Esophagus (tissue), 2 donors: ENCODE measurements around the gene PDGFC. TPM values are rescaled to one million over a fixed set of nuclear protein-coding genes. Genes with fewer than 3 reads are reported as not detected.

ENCODE experiments used
- H3K27ac ChIP-seq, 2 donors: one replicate each; pipeline ENCODE4 v1.5.1; 2013; ENCODE audit warnings: low read depth in 2 of 2, mild to moderate bottlenecking in 2 of 2, inconsistent platforms in 1 of 2, low read length in 1 of 2, moderate library complexity in 1 of 2
- H3K27me3 ChIP-seq, 2 donors: one replicate each; pipeline ENCODE4 v1.6.1; 2013; ENCODE audit warnings: low read length in 2 of 2, control low read depth in 1 of 2, mild to moderate bottlenecking in 1 of 2; ENCODE audit not compliant: insufficient read depth in 2 of 2, control insufficient read depth in 1 of 2
- H3K36me3 ChIP-seq, 2 donors: one replicate each; pipeline ENCODE4 v1.6.1; 2013; ENCODE audit warnings: low read length in 1 of 2; ENCODE audit not compliant: control insufficient read depth in 2 of 2, insufficient read depth in 2 of 2
- H3K4me1 ChIP-seq, 2 donors: one replicate each; pipeline ENCODE4 v1.6.1; 2013; ENCODE audit warnings: low read length in 1 of 2; ENCODE audit not compliant: control insufficient read depth in 2 of 2, insufficient read depth in 2 of 2
- H3K4me3 ChIP-seq, 2 donors: one replicate each; pipeline ENCODE4 v1.5.1; 2013; ENCODE audit warnings: low read length in 2 of 2, mild to moderate bottlenecking in 2 of 2, low read depth in 1 of 2, moderate library complexity in 1 of 2
- H3K9me3 ChIP-seq, 2 donors: one replicate each; pipeline ENCODE4 v1.6.1; 2013; ENCODE audit warnings: mild to moderate bottlenecking in 2 of 2, low read depth in 1 of 2, low read length in 1 of 2, moderate library complexity in 1 of 2; ENCODE audit not compliant: control insufficient read depth in 2 of 2, insufficient read depth in 1 of 2
- WGBS, 2 donors: extraction: QIAGEN DNeasy Blood & Tissue Kit; methylation state at CpG; one replicate each; pipeline ENCODE4 v1.1.7; 2013; 5-methylcytosine and 5-hydroxymethylcytosine counted together
- polyA plus RNA-seq, 2 donors: library from polyadenylated mRNA; stranded (reverse); fragments of 200-250 nt; gene quantifications; one replicate each; pipeline ENCODE4 v1.2.3, GENCODE V29; 2013
- donor health status: healthy with polysubstance abuse.
- donor health status: Bipolar disorder and iron deficiency.

PDGFC gene
- polyA plus RNA-seq, 2 donors: 0.98 to 2.4 TPM

- H3K4me3 ChIP-seq: no peak overlapping the region
- no peaks in the 10 kb centered on the region for H3K4me1 ChIP-seq
- H3K27ac ChIP-seq: no peak overlapping the region
- H3K9me3 ChIP-seq: no peaks in the 10 kb centered on the region
- H3K27me3 ChIP-seq: no peaks in the 10 kb centered on the region
- 34 to 53% methylated on average over 4 of the region's 4 CpGs for WGBS, 2 donors
- no peaks in the 10 kb centered on the region for H3K36me3 ChIP-seq
These were observed 142.3 kb downstream of the PDGFC start for GRCh38 chr4:156829201-156829873.

GRCh38 chr4:156827519-156827918 is 144.1 kb downstream of the PDGFC start:
- Histone ChIP-seq H3K36me3 (no peaks in the 10 kb centered on the region), H3K4me1 (no peaks in the 10 kb centered on the region), H3K27me3 (no peaks in the 10 kb centered on the region), H3K9me3 (no peaks in the 10 kb centered on the region), H3K27ac (no peak overlapping the region), H3K4me3 (no peak overlapping the region)
- WGBS, 2 donors: 85 to 93% methylated on average over 2 of the region's 2 CpGs

GRCh38 chr4:156825074-156825473 is 146.5 kb downstream of the PDGFC start:
- no peak overlapping the region for H3K27ac ChIP-seq

DNA sequence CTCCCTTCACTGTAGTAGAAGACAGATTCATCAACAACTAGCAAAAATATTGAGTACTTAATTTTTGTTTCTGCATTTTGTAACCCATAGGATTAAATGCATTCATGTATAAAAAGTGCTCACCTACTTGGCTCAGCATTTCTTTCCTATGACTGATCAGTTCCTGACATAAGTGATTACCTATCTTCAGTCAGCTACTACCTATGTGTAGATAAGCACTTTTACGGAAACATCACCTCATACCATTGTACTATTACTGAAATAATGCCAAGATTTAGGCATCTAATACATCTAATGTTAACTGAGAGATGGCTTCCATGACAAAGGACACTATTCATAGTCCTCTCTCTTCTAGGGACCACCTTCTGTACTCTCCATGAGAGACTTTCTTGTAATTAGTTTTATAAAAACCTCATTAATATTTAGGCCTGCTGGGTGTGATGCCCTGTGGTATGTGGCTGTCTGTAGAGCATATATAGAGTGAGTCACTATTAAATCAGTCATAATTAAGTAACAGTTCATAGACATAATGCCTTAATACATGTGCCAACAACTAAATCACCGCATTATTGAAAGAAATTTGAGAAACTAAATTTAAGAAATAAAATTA is 147.0 kb downstream of the PDGFC start:
- WGBS, 2 donors: 58 to 67% methylated on average over 2 of the region's 2 CpGs
- Histone ChIP-seq H3K9me3 (no peaks in the 10 kb centered on the region), H3K27me3 (no peaks in the 10 kb centered on the region)

More at GRCh38 chr4:156825074-156825473, 146.5 kb downstream of the PDGFC start:
- Histone ChIP-seq H3K4me3 (no peak overlapping the region), H3K27me3 (no peaks in the 10 kb centered on the region), H3K36me3 (no peaks in the 10 kb centered on the region), H3K9me3 (no peaks in the 10 kb centered on the region), H3K4me1 (no peaks in the 10 kb centered on the region)
- 78 to 81% methylated on average over 4 of the region's 4 CpGs for whole genome bisulfite sequencing, 2 donors

DNA sequence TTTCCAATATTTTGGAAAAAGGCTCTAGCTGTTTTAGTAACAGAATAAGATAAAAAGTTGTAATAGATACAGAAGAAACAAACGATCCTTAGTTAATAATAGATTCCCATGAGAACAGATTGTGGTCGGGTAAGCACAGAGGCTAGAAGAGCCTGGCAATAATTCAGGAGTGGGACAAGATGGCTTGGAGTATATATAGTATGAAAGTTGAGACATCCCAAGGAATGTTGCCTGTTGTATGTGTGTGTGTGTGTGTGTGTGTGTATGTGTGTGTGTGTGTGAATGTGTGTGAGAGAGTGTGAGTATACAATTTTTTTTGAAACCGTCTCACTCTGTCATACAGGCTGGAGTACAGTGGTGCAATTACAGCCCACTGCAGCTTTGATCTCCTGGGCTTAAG is 150.7 kb downstream of the PDGFC start:
- 61 to 73% methylated on average over 3 of the region's 3 CpGs for WGBS, 2 donors

More for the DNA sequence above, 147.0 kb downstream of the PDGFC start:
- no peaks in the 10 kb centered on the region for H3K4me1 ChIP-seq
- H3K36me3 ChIP-seq: no peaks in the 10 kb centered on the region
- no peak overlapping the region for H3K27ac ChIP-seq
- no peak overlapping the region for H3K4me3 ChIP-seq

GRCh38 chr4:156816360-156816755 is 155.2 kb downstream of the PDGFC start:
- no peaks in the 10 kb centered on the region for H3K4me1 ChIP-seq
- no peak overlapping the region for H3K27ac ChIP-seq
- 73 to 92% methylated on average over 2 of the region's 2 CpGs for WGBS, 2 donors
- H3K4me3 ChIP-seq: no peak overlapping the region
- no peaks in the 10 kb centered on the region for H3K9me3 ChIP-seq
- no peaks in the 10 kb centered on the region for H3K27me3 ChIP-seq
- H3K36me3 ChIP-seq: no peaks in the 10 kb centered on the region

More for the DNA sequence above, 150.7 kb downstream of the PDGFC start:
- H3K36me3 ChIP-seq: no peaks in the 10 kb centered on the region
- no peaks in the 10 kb centered on the region for H3K4me1 ChIP-seq
- H3K27me3 ChIP-seq: no peaks in the 10 kb centered on the region
- H3K4me3 ChIP-seq: no peak overlapping the region
- no peak overlapping the region for H3K27ac ChIP-seq
- no peaks in the 10 kb centered on the region for H3K9me3 ChIP-seq

DNA sequence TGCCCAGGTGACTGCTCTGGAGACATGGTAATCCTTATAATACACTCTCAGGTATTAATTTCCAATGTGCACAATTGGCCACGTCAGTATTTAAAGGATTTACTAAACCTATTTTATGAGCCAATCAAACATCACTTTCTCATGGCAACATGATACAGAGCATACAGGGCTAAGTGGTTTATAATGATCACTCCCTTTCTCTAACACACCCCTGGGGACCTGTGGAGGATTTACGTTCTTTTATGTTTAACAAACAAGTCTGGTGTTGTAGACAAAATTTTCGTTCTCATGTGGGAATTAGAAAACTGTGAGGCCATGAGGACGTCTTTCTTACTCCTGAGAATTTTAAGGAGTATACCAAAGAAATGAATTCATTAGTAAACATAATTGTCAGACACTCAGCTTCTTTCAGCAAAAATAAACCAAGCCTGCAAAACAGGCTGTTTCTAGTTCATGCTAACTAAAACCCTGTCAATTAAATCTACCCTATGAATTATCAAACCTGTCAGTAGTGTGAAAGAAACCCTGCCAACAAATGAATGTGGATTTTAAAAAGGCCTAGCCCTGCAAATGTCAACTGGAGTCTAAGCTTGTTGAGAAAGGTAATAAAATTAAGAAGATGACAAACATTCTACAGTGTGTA is 155.8 kb downstream of the PDGFC start:
- H3K4me3 ChIP-seq: no peak overlapping the region
- peak overlapping the region in 1 of 2 donors; percentile 21 for H3K27ac ChIP-seq
- no peaks in the 10 kb centered on the region for H3K9me3 ChIP-seq
- no peaks in the 10 kb centered on the region for H3K36me3 ChIP-seq
- no peaks in the 10 kb centered on the region for H3K27me3 ChIP-seq
- no peaks in the 10 kb centered on the region for H3K4me1 ChIP-seq
- WGBS, 2 donors: 36 to 45% methylated on average over 4 of the region's 4 CpGs

DNA sequence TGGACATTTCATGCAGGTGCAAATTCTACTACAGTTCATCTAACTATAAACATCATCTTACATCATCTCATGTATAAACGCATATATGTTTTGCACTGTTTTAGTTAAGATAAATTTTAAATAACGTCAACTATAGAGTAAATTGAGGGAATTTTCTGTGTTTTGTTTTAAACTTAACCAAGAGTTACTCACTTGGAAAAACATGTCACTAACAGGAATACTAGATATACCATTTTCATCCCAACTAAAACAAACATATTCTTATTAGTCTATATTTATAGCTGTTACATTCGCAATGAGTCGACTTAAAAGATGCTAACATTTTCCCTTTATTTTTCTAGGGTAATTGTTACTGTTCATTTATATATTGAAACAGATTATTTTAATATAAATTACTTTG is 159.6 kb downstream of the PDGFC start:
- Histone ChIP-seq H3K36me3 (no peaks in the 10 kb centered on the region), H3K4me3 (no peak overlapping the region), H3K27me3 (no peaks in the 10 kb centered on the region), H3K9me3 (no peaks in the 10 kb centered on the region), H3K4me1 (no peaks in the 10 kb centered on the region), H3K27ac (no peak overlapping the region)
- WGBS, 2 donors: 90 to 91% methylated on average over 4 of the region's 4 CpGs

- H3K36me3 ChIP-seq: no peaks in the 10 kb centered on the region
These were observed 160.3 kb downstream of the PDGFC start for GRCh38 chr4:156811286-156811685.

More at GRCh38 chr4:156811286-156811685, 160.3 kb downstream of the PDGFC start:
- WGBS, 2 donors: 87% methylated on average over 5 of the region's 5 CpGs
- no peak overlapping the region for H3K4me3 ChIP-seq
- no peaks in the 10 kb centered on the region for H3K27me3 ChIP-seq
- no peaks in the 10 kb centered on the region for H3K4me1 ChIP-seq
- H3K9me3 ChIP-seq: no peaks in the 10 kb centered on the region
- no peak overlapping the region for H3K27ac ChIP-seq
